Skin of body (tissue), 2 donors: ENCODE results near the gene CYP24A1. TPM values are rescaled to one million over a fixed set of nuclear protein-coding genes. Genes with fewer than 3 reads are reported as not detected.

Experiments
- DNase-seq: peaks from one replicate; lab custom pipeline; 2025; lab: John Stamatoyannopoulos, UW
- total RNA-seq: library from RNA; depleted of rRNA; stranded (reverse); fragments of >200 nt; gene quantifications from one replicate; pipeline ENCODE4 v1.2.3, GENCODE V29; 2014

The CYP24A1 gene
- total RNA-seq, 1 donor from 2014 or later: 1.3 TPM

- no peak for DNase-seq
Observed at GRCh38 chr20:54203281-54203680, 29.5 kb upstream of the CYP24A1 start.

GRCh38 chr20:54201268-54201846 lies 27.6 kb upstream of the CYP24A1 start:
- no peak for DNase-seq

- DNase-seq: no peak
Observed at GRCh38 chr20:54200487-54201267, 26.9 kb upstream of the CYP24A1 start.

GRCh38 chr20:54199721-54200176 lies 26.0 kb upstream of the CYP24A1 start:
- peak; percentile 69 for DNase-seq

GRCh38 chr20:54199283-54199682 lies 25.5 kb upstream of the CYP24A1 start:
- no peak for DNase-seq

- peak; percentile 80 for DNase-seq
Observed at GRCh38 chr20:54197621-54198604, 24.1 kb upstream of the CYP24A1 start.

- no peak for DNase-seq
Observed at GRCh38 chr20:54195483-54196472, 22.0 kb upstream of the CYP24A1 start.

GRCh38 chr20:54194724-54195438 lies 21.1 kb upstream of the CYP24A1 start:
- DNase-seq: peak; percentile 28

- DNase-seq: no peak
Observed at GRCh38 chr20:54193817-54194216, 20.0 kb upstream of the CYP24A1 start.

GRCh38 chr20:54190217-54190616 lies 16.4 kb upstream of the CYP24A1 start:
- DNase-seq: no peak

- DNase-seq: no peak
Observed at GRCh38 chr20:54189630-54190029, 15.8 kb upstream of the CYP24A1 start.

GRCh38 chr20:54188132-54188849 lies 14.5 kb upstream of the CYP24A1 start:
- no peak for DNase-seq

GRCh38 chr20:54184904-54185626 lies 11.3 kb upstream of the CYP24A1 start:
- no peak for DNase-seq

GRCh38 chr20:54184071-54184470 lies 10.3 kb upstream of the CYP24A1 start:
- no peak for DNase-seq

- DNase-seq: no peak
Observed at GRCh38 chr20:54180931-54181330, 7.1 kb upstream of the CYP24A1 start.

- DNase-seq: no peak
Observed at GRCh38 chr20:54179946-54180345, 6.2 kb upstream of the CYP24A1 start.

- DNase-seq: no peak
Observed at GRCh38 chr20:54178256-54178655, 4.5 kb upstream of the CYP24A1 start.

- DNase-seq: no peak
Observed at GRCh38 chr20:54177378-54177777, 3.6 kb upstream of the CYP24A1 start.

GRCh38 chr20:54176610-54177009 lies 2.8 kb upstream of the CYP24A1 start:
- DNase-seq: no peak
